Endothelial cell of umbilical vein (primary cell): Measurements from ENCODE around the gene CTBP2. TPM values are rescaled to one million over a fixed set of nuclear protein-coding genes. Genes with fewer than 3 reads are reported as not detected.

Experiments
- BruUV-seq: library from RNA; stranded (reverse); fragments of 400-500 nt; replicated peaks from 2 replicates; lab custom pipeline; 2021; lab: Mats Ljungman, UMichigan
- CTCF ChIA-PET: fragments of 300-600, 350-600 bp; sonication (Branson Sonifier 250); formaldehyde crosslinking; loops from one replicate; lab custom pipeline; 2021; ENCODE audit warnings: antibody characterized with exemption, inconsistent platforms; lab: Charles Lee
- POLR2A ChIA-PET: fragments of 300-600, 350-600 bp; sonication (Branson Sonifier 250); formaldehyde crosslinking; loops from one replicate; lab custom pipeline; 2021; ENCODE audit warnings: antibody characterized with exemption, inconsistent platforms; lab: Charles Lee
- DNase-seq: peaks from one replicate; pipeline ENCODE4 v3.0.0-alpha.2; 2011; ENCODE audit warnings: low read depth, low spot score
- FAIRE-seq: peaks from 2 replicates; lab custom pipeline; 2011; peaks lifted over from hg19 to GRCh38; lab: Jason Lieb, UNC
- H2AFZ ChIP-seq: 2 replicates; pipeline ENCODE4 v1.6.0; 2012; ENCODE audit warnings: low read depth, low read length, control low read depth, inconsistent platforms
- H3K27ac ChIP-seq: 2 replicates; pipeline ENCODE4 v1.5.1; 2011; ENCODE audit warnings: low read depth, mild to moderate bottlenecking, control low read depth, low read length, moderate library complexity; ENCODE audit not compliant: insufficient read depth
- H3K27me3 ChIP-seq, 2 experiments: 2 replicates each; pipeline versions ENCODE4 v1.6.0 to v1.6.1; 2011; ENCODE audit warnings: low read length in 2 of 2, mixed read lengths in 1 of 2; ENCODE audit not compliant: control insufficient read depth in 2 of 2, insufficient read depth in 2 of 2
- H3K36me3 ChIP-seq, 2 experiments: 2 replicates in 1 of 2; 3 replicates in 1 of 2; pipeline ENCODE4 v1.5.1; 2011; ENCODE audit warnings: low read length in 2 of 2, mild to moderate bottlenecking in 1 of 2, moderate library complexity in 1 of 2; ENCODE audit not compliant: control insufficient read depth in 2 of 2, insufficient read depth in 2 of 2; ENCODE audit errors: extremely low read depth in 1 of 2
- H3K4me1 ChIP-seq: 3 replicates; pipeline ENCODE4 v1.5.1; 2011; ENCODE audit warnings: mild to moderate bottlenecking, low read length; ENCODE audit not compliant: control insufficient read depth, insufficient read depth; ENCODE audit errors: extremely low read depth
- H3K4me2 ChIP-seq: 2 replicates; pipeline ENCODE4 v1.6.1; 2011; ENCODE audit warnings: low read length, control low read depth, mixed read lengths; ENCODE audit not compliant: insufficient read depth
- H3K4me3 ChIP-seq, 3 experiments: fragments of 200-600 bp in 1 of 3; sonication (generic), shearing (Covaris generic) in 1 of 3; replicated peaks in 1 of 3; 2 replicates each; pipeline ENCODE4 v1.5.1; 2011 to 2016; ENCODE audit warnings: control low read depth in 3 of 3, low read length in 3 of 3, mild to moderate bottlenecking in 2 of 3, inconsistent platforms in 1 of 3, low read depth in 1 of 3, moderate library complexity in 1 of 3; ENCODE audit not compliant: insufficient read depth in 1 of 3
- H3K79me2 ChIP-seq: 2 replicates; pipeline ENCODE4 v1.6.0; 2012; ENCODE audit warnings: low read length, inconsistent platforms; ENCODE audit not compliant: control insufficient read depth, insufficient read depth
- H3K9ac ChIP-seq: replicated peaks from 2 replicates; pipeline ENCODE3; 2011; ENCODE audit warnings: low read length, control low read depth; ENCODE audit not compliant: insufficient read depth; ENCODE audit errors: extremely low read depth
- H3K9me1 ChIP-seq: replicated peaks from 3 replicates; pipeline ENCODE4 v1.6.0; 2011; ENCODE audit warnings: mild to moderate bottlenecking, low read length; ENCODE audit not compliant: control insufficient read depth, insufficient read depth; ENCODE audit errors: extremely low read depth
- H3K9me3 ChIP-seq: replicated peaks from 2 replicates; pipeline ENCODE4 v1.5.1; 2012; ENCODE audit warnings: low read length, inconsistent platforms; ENCODE audit not compliant: control insufficient read depth, insufficient read depth
- H4K20me1 ChIP-seq: replicated peaks from 2 replicates; pipeline ENCODE3; 2011; ENCODE audit warnings: mild to moderate bottlenecking, low read length; ENCODE audit not compliant: control insufficient read depth, insufficient read depth; ENCODE audit errors: extremely low read depth
- EZH2 ChIP-seq: IDR thresholded peaks from 2 replicates; pipeline ENCODE4 v1.6.1; 2012; ENCODE audit warnings: borderline replicate concordance, low read depth, mild to moderate bottlenecking, moderate library complexity, low read length, inconsistent platforms; ENCODE audit not compliant: severe bottlenecking
- FOS ChIP-seq: IDR thresholded peaks from 2 replicates; pipeline ENCODE4 v1.6.1; 2011; ENCODE audit warnings: mild to moderate bottlenecking, low read length, moderate library complexity, borderline replicate concordance; ENCODE audit not compliant: insufficient read depth
- GATA2 ChIP-seq: IDR thresholded peaks from 2 replicates; pipeline ENCODE4 v1.7.0; 2011; ENCODE audit warnings: low read depth, mild to moderate bottlenecking, moderate library complexity, mixed read lengths, low read length; ENCODE audit not compliant: insufficient read length, insufficient read depth
- JUN ChIP-seq: IDR thresholded peaks from 2 replicates; pipeline ENCODE4 v1.6.1; 2011; ENCODE audit warnings: borderline replicate concordance, low read depth; ENCODE audit not compliant: insufficient read length, insufficient read depth
- MAX ChIP-seq: IDR thresholded peaks from 2 replicates; pipeline ENCODE4 v1.6.1; 2011; ENCODE audit not compliant: insufficient read depth, insufficient read length
- MYC ChIP-seq: IDR thresholded peaks from one replicate; pipeline ENCODE4 v1.6.1; 2011; ENCODE audit warnings: mild to moderate bottlenecking, low read depth, low read length
- POLR2A ChIP-seq: IDR thresholded peaks from 2 replicates; pipeline ENCODE4 v1.6.1; 2012; ENCODE audit warnings: low read depth, mild to moderate bottlenecking, control low read depth, low read length
- POLR2AphosphoS5 ChIP-seq: IDR thresholded peaks from 2 replicates; pipeline ENCODE4 v1.6.1; 2012; ENCODE audit warnings: low read depth, mild to moderate bottlenecking, control low read depth, low read length, moderate library complexity; ENCODE audit not compliant: insufficient read depth
- dilution Hi-C: fragments of 300-500 bp; cut with MboI; formaldehyde crosslinking; loops from one replicate; pipeline ENCODE4 v1.15.0; 2019; ENCODE audit warnings: low sequenced_read_pairs; ENCODE audit not compliant: extremely low pct_ligation_motif_present
- intact Hi-C: fragments of 100-400 bp; cut with micrococcal nuclease; formaldehyde crosslinking; loops from one replicate; pipeline ENCODE4 v1.10.0; 2022
- polyA plus RNA-seq, 4 experiments: library from polyadenylated mRNA; depleted of rRNA in 3 of 4; stranded (reverse) in 3 of 4; unstranded in 1 of 4; fragments of >200 nt; gene quantifications; 2 replicates each; pipeline versions ENCODE4 v1.2.1 to v1.2.3, GENCODE V29; 2011 to 2012; ENCODE audit warnings: missing spikeins in 1 of 4
- total RNA-seq: library from RNA; stranded (reverse); gene quantifications from 2 replicates; pipeline ENCODE4 v1.2.3, GENCODE V29; 2021
- TF ChIP-seq, protein P1 (sequence below), 2 donors: IDR thresholded peaks; 1 replicate in 1 of 2; 2 replicates in 1 of 2; pipeline ENCODE4 v1.5.1; 2011; ENCODE audit warnings: low read length in 2 of 2, mild to moderate bottlenecking in 2 of 2, moderate library complexity in 2 of 2, control low read depth in 1 of 2, inconsistent platforms in 1 of 2, low read depth in 1 of 2; ENCODE audit not compliant: insufficient read depth in 1 of 2; ENCODE audit errors: extremely low read depth in 1 of 2

CTBP2 gene
- total and polyA plus RNA-seq, 2 donors (not counting 3 experiments of a cell fraction or from before 2014, with no cell fraction given): 118 to 128 TPM

- ChIA-PET CTCF (no interaction called here), POLR2A (no interaction called here)
- Histone ChIP-seq H2AFZ (no peak overlapping the region), H3K36me3 (no peaks in the 10 kb centered on the region), H3K4me2 (no peak overlapping the region), H3K79me2 (no peaks in the 10 kb centered on the region), H3K27ac (no peak overlapping the region), H3K4me3 (no peak overlapping the region), H3K4me1 (no peaks in the 10 kb centered on the region), H4K20me1 (no peaks in the 10 kb centered on the region), H3K9ac (no peak overlapping the region), H3K27me3 (peaks cover 2 to 5% of the 10 kb centered on the region in 2 experiments), H3K9me1 (no peaks in the 10 kb centered on the region), H3K9me3 (no peaks in the 10 kb centered on the region)
- intact Hi-C loops (no loop called here), dilution Hi-C loops (no loop called here)
- DNase-seq (no peak), FAIRE-seq (no peak)
- no TSS peak for BruUV-seq
- no peak for TF ChIP-seq JUN
These were observed 44.0 kb upstream of the CTBP2 start for GRCh38 chr10:125204400-125204799.

DNA sequence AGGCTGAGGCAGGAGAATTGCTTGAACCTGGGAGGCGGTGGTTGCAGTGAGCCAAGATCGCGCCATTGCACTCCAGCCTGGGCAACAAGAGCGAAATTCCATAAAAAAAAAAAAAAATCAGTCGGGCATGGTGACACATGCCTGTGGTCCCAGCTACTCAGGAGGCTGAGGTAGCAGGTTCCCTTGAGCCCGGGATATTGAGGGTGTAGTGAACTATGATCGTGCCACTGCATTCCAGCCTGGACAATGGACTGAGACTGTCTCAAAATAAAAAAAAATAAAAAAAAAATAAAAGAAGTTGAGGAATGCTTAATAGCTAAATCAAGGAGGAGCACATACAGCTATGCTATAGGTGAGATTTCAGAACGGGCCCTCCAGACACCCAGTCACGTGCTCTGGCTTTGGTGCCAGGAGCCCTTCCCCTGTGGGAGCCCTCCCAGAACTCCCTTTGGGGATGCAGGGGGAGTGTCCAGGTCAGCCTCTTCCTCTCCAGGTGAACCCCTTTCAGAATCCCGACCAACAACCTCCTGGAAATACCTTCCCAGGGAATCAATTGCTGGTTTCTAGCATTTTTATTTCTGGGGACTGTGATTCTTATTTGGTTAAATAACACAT lies 42.9 kb upstream of the CTBP2 start:
- TF ChIP-seq JUN (no peak), POLR2A (no peak), MYC (no peak), FOS (no peak), EZH2 (no peak), MAX (no peak), POLR2AphosphoS5 (no peak), GATA2 (no peak)
- TF ChIP-seq, protein P1, sequence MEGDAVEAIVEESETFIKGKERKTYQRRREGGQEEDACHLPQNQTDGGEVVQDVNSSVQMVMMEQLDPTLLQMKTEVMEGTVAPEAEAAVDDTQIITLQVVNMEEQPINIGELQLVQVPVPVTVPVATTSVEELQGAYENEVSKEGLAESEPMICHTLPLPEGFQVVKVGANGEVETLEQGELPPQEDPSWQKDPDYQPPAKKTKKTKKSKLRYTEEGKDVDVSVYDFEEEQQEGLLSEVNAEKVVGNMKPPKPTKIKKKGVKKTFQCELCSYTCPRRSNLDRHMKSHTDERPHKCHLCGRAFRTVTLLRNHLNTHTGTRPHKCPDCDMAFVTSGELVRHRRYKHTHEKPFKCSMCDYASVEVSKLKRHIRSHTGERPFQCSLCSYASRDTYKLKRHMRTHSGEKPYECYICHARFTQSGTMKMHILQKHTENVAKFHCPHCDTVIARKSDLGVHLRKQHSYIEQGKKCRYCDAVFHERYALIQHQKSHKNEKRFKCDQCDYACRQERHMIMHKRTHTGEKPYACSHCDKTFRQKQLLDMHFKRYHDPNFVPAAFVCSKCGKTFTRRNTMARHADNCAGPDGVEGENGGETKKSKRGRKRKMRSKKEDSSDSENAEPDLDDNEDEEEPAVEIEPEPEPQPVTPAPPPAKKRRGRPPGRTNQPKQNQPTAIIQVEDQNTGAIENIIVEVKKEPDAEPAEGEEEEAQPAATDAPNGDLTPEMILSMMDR (IDR thresholded peaks at IDR 0.05; ENCODE audit: extremely low read depth in 1 of 2, insufficient read depth in 1 of 2, low read depth in 1 of 2, low read length in 2 of 2): no peak
- peaks cover 2 to 5% of the 10 kb centered on the region in 2 experiments for H3K27me3 ChIP-seq
- no TSS peak for BruUV-seq
- H3K4me3 ChIP-seq: no peak overlapping the region
- no peak overlapping the region for H3K27ac ChIP-seq
- H3K36me3 ChIP-seq: no peaks in the 10 kb centered on the region
- dilution Hi-C loops (no loop called here), intact Hi-C loops (no loop called here)
- no peak overlapping the region for H3K9ac ChIP-seq
- H3K9me3 ChIP-seq: no peaks in the 10 kb centered on the region
- no peaks in the 10 kb centered on the region for H3K4me1 ChIP-seq
- no peak overlapping the region for H3K4me2 ChIP-seq
- no peaks in the 10 kb centered on the region for H3K9me1 ChIP-seq
- ChIA-PET CTCF (no interaction called here), POLR2A (no interaction called here)
- no peak for FAIRE-seq
- H4K20me1 ChIP-seq: no peaks in the 10 kb centered on the region
- no peaks in the 10 kb centered on the region for H3K79me2 ChIP-seq
- no peak overlapping the region for H2AFZ ChIP-seq
- no peak for DNase-seq
